ENCODE data around the gene MRPL24. TPM values are rescaled to one million over a fixed set of nuclear protein-coding genes. Genes with fewer than 3 reads are reported as not detected.
A peak's percentile ranks its signal among the peaks of the same experiment; 100 is the strongest.

The MRPL24 gene
- total RNA-seq, 1 experiment from 2014 or later: 27.3 TPM

DNA sequence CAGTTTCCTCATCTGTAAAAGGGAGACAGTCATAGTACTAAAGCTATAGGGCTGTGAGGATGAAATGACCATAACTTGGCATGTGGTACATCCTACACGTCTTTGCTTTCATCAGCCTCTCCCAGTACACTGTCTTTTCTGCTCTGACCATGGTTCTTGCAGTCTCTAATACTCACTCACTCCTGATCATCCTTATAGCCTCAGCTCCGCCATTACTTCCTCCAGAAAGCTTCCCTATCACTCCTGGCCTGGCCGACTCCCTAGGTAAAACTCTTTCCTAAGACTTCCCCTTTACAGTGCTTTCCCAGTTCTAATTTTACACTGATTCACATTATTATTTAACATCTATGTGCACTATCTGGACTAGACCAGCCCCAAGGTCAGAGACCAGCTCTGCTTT lies 5.0 kb upstream of the MRPL24 start:
- no peaks in the 10 kb centered on the region for H3K79me1 ChIP-seq (ENCODE audit: insufficient read depth, low read depth, low read length, poor library complexity, severe bottlenecking)
- no peak overlapping the region for H2BK12ac ChIP-seq (ENCODE audit: insufficient read length, low read depth, low read length)
- H3K4ac ChIP-seq (ENCODE audit: low read depth, low read length): no peak overlapping the region
- peaks cover 23% of the 10 kb centered on the region for H3K23me2 ChIP-seq (ENCODE audit: insufficient read length, low read depth, low read length, poor library complexity, severe bottlenecking)
- no peak overlapping the region for H3K23ac ChIP-seq (ENCODE audit: insufficient read length, low read depth, low read length)
- H2AK5ac ChIP-seq (ENCODE audit: insufficient read length, low read length): no peak overlapping the region
- no peak overlapping the region for H2AFZ ChIP-seq (ENCODE audit: low read length)
- TF ChIP-seq, protein P1, sequence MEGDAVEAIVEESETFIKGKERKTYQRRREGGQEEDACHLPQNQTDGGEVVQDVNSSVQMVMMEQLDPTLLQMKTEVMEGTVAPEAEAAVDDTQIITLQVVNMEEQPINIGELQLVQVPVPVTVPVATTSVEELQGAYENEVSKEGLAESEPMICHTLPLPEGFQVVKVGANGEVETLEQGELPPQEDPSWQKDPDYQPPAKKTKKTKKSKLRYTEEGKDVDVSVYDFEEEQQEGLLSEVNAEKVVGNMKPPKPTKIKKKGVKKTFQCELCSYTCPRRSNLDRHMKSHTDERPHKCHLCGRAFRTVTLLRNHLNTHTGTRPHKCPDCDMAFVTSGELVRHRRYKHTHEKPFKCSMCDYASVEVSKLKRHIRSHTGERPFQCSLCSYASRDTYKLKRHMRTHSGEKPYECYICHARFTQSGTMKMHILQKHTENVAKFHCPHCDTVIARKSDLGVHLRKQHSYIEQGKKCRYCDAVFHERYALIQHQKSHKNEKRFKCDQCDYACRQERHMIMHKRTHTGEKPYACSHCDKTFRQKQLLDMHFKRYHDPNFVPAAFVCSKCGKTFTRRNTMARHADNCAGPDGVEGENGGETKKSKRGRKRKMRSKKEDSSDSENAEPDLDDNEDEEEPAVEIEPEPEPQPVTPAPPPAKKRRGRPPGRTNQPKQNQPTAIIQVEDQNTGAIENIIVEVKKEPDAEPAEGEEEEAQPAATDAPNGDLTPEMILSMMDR (conservative IDR thresholded peaks at IDR 0.05): no peak
- H3K56ac ChIP-seq (ENCODE audit: insufficient read length, low read depth, low read length): no peak overlapping the region
- peaks cover 26% of the 10 kb centered on the region for H3K4me1 ChIP-seq (ENCODE audit: insufficient read depth, low read length)
- H3K9ac ChIP-seq (ENCODE audit: extremely low read depth, insufficient read length, low read length): peak overlapping the region; percentile 53
- no CpG with 5 or more reads among the region's 3 CpGs for WGBS (ENCODE audit: extremely low coverage, insufficient read length, low lambda C conversion rate)
- peak overlapping the region; percentile 53 for H3K4me2 ChIP-seq (ENCODE audit: insufficient read depth, insufficient read length, low read length)
- no peak for DNase-seq
- Mint-ChIP-seq H3K36me3 (ENCODE audit: insufficient read depth in 1 of 3, low read depth in 3 of 3) (peaks cover 33 to 51% (median 40%) of the 10 kb centered on the region in 3 experiments), H3K9me3 (no peaks in the 10 kb centered on the region), H3K27ac (peak overlapping the region; percentile 81 to 100 (median 100); a peak in 5 of 7 replicates), H3K4me3 (peak overlapping the region; percentile 82 to 91), H3K27me3 (ENCODE audit: low read depth) (no peaks in the 10 kb centered on the region), H3K4me1 (peaks cover 64 to 70% of the 10 kb centered on the region in 2 experiments)
- H2BK120ac ChIP-seq (ENCODE audit: low read depth, low read length, poor library complexity, severe bottlenecking): no peak overlapping the region
- no peak overlapping the region for H3K14ac ChIP-seq (ENCODE audit: insufficient read depth, low read length)
- H4K8ac ChIP-seq (replicated peaks; ENCODE audit: insufficient read length, low read depth, low read length): no peak overlapping the region
- no peaks in the 10 kb centered on the region for H3K9me3 ChIP-seq (ENCODE audit: control insufficient read depth, low read depth, low read length)
- H3K27me3 ChIP-seq (ENCODE audit: insufficient read depth, low read length): no peaks in the 10 kb centered on the region
- H3K79me2 ChIP-seq (ENCODE audit: insufficient read depth, low read length): peaks cover 32% of the 10 kb centered on the region; the same call in 1 of the 2 replicates
- H4K5ac ChIP-seq (ENCODE audit: insufficient read length, low read depth, low read length): no peak overlapping the region
- H2BK5ac ChIP-seq (ENCODE audit: insufficient read length, low read length): no peak overlapping the region
- H3T11ph ChIP-seq (ENCODE audit: low read length): no peak overlapping the region
- no peak overlapping the region for H3K27ac ChIP-seq (ENCODE audit: insufficient read length, low read depth, low read length)
- H4K20me1 ChIP-seq (ENCODE audit: control insufficient read depth, insufficient read depth, insufficient read length): no peaks in the 10 kb centered on the region
- 0 out of 2 replicates have a peak overlapping the region, but pooled peaks have one; percentile 27 for H2BK15ac ChIP-seq (ENCODE audit: low read depth, low read length)
- peak overlapping the region; percentile 43 for H4K91ac ChIP-seq (ENCODE audit: insufficient read length, low read depth, low read length)
- H2BK20ac ChIP-seq (ENCODE audit: low read depth, low read length, poor library complexity, severe bottlenecking): no peak overlapping the region
- H3K18ac ChIP-seq (ENCODE audit: insufficient read length, low read depth, low read length): no peak overlapping the region
